Measurements from ENCODE around the gene GCH1. TPM values are rescaled to one million over a fixed set of nuclear protein-coding genes. Genes with fewer than 3 reads are reported as not detected.

Gene GCH1
- total and polyA plus RNA-seq, 8 donors: 3.4 to 42.6 (median 6.7) TPM

DNA sequence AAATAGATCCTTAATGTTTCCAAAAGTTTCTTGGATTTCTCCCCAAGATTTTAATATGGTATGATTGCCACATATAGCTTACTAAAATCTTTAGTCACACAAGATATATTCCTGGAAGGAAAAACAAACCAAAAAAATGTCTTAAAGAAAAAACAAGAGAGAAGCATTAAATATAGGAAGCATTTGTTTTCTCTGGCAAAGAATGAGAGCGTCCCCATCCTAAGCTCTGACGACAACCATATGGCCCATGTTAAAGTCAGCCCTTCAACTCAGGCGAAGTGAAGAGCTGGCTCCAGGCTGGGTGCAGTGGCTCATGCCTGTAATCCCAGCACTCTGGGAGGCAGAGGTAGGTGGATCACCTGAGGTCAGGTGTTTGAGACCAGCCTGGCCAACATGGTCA lies 35.6 kb downstream of the GCH1 start:
- no peaks in the 10 kb centered on the region for H3K36me3 ChIP-seq
- no peak for DNase-seq
- H3K4me1 ChIP-seq: no peaks in the 10 kb centered on the region
- no peak overlapping the region for H3K27ac ChIP-seq
- no peaks in the 10 kb centered on the region for H3K9me3 ChIP-seq
- intact Hi-C loops (cut with DNase I): no loop called here
- no peak for ATAC-seq
- no peaks in the 10 kb centered on the region for H3K27me3 ChIP-seq
- TF ChIP-seq, protein P1, sequence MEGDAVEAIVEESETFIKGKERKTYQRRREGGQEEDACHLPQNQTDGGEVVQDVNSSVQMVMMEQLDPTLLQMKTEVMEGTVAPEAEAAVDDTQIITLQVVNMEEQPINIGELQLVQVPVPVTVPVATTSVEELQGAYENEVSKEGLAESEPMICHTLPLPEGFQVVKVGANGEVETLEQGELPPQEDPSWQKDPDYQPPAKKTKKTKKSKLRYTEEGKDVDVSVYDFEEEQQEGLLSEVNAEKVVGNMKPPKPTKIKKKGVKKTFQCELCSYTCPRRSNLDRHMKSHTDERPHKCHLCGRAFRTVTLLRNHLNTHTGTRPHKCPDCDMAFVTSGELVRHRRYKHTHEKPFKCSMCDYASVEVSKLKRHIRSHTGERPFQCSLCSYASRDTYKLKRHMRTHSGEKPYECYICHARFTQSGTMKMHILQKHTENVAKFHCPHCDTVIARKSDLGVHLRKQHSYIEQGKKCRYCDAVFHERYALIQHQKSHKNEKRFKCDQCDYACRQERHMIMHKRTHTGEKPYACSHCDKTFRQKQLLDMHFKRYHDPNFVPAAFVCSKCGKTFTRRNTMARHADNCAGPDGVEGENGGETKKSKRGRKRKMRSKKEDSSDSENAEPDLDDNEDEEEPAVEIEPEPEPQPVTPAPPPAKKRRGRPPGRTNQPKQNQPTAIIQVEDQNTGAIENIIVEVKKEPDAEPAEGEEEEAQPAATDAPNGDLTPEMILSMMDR (IDR thresholded peaks at IDR 0.05): no peak
- no peak overlapping the region for H3K4me3 ChIP-seq
- no peak for FAIRE-seq
- WGBS, 2 donors: 90 to 92% methylated on average over 3 of the region's 3 CpGs

- 82 to 87% methylated on average over 4 of the region's 4 CpGs for WGBS, 2 donors
- intact Hi-C loops (cut with DNase I): no loop called here
- Histone ChIP-seq H3K4me3 (no peak overlapping the region), H3K9me3 (no peaks in the 10 kb centered on the region), H3K27me3 (no peaks in the 10 kb centered on the region), H3K27ac (no peak overlapping the region), H3K36me3 (no peaks in the 10 kb centered on the region), H3K4me1 (no peaks in the 10 kb centered on the region)
- no peak for DNase-seq
- ATAC-seq: no peak
- TF ChIP-seq, protein P1 (IDR thresholded peaks at IDR 0.05): no peak
- no peak for FAIRE-seq
These were observed 36.0 kb downstream of the GCH1 start for GRCh38 chr14:54866588-54866987.

GRCh38 chr14:54864526-54864925 lies 38.1 kb downstream of the GCH1 start:
- Histone ChIP-seq H3K36me3 (no peaks in the 10 kb centered on the region), H3K4me3 (no peak overlapping the region), H3K9me3 (no peaks in the 10 kb centered on the region), H3K27me3 (no peaks in the 10 kb centered on the region), H3K27ac (no peak overlapping the region), H3K4me1 (no peaks in the 10 kb centered on the region)
- TF ChIP-seq, protein P1 (IDR thresholded peaks at IDR 0.05): no peak
- FAIRE-seq: no peak
- DNase-seq: no peak
- no peak for ATAC-seq
- intact Hi-C loops (cut with DNase I): no loop called here

GRCh38 chr14:54857830-54858269 lies 44.8 kb downstream of the GCH1 start:
- H3K4me3 ChIP-seq: no peak overlapping the region
- 90 to 94% methylated on average over 1 of the region's 1 CpG for WGBS, 2 donors
- no peaks in the 10 kb centered on the region for H3K9me3 ChIP-seq
- H3K4me1 ChIP-seq: no peaks in the 10 kb centered on the region
- no peak overlapping the region for H3K27ac ChIP-seq
- DNase-seq: no peak
- no peaks in the 10 kb centered on the region for H3K27me3 ChIP-seq
- intact Hi-C loops (cut with DNase I): no loop called here
- peak in 3 of 4 donors; percentile 62 to 69 (median 65) for ATAC-seq
- no peaks in the 10 kb centered on the region for H3K36me3 ChIP-seq
- no peak for FAIRE-seq
- TF ChIP-seq, protein P1 (IDR thresholded peaks at IDR 0.05): no peak

GRCh38 chr14:54856152-54856551 lies 46.5 kb downstream of the GCH1 start:
- Histone ChIP-seq H3K4me1 (no peaks in the 10 kb centered on the region), H3K27ac (no peak overlapping the region), H3K27me3 (no peaks in the 10 kb centered on the region), H3K4me3 (no peak overlapping the region), H3K36me3 (no peaks in the 10 kb centered on the region), H3K9me3 (no peaks in the 10 kb centered on the region)
- intact Hi-C loops (cut with DNase I): no loop called here
- no peak for ATAC-seq
- 98% methylated on average over 4 of the region's 4 CpGs for WGBS, 2 donors
- FAIRE-seq: no peak
- DNase-seq: peak in 2 of 6 donors; percentile 34 to 65
- TF ChIP-seq, protein P1 (IDR thresholded peaks at IDR 0.05): no peak

Data from pancreas (tissue), 10 donors.